Breast epithelium (tissue), 3 donors: ENCODE data around the gene PCAT6.

Source experiments
- CTCF ChIP-seq, 3 donors: fragments of 450-650 bp; IDR thresholded peaks; one replicate each; pipeline ENCODE4 v1.5.1; 2016 to 2017; ENCODE audit warnings: antibody characterized with exemption in 3 of 3, mild to moderate bottlenecking in 3 of 3, moderate library complexity in 3 of 3
- POLR2A ChIP-seq: fragments of 450-650 bp; IDR thresholded peaks from one replicate; pipeline ENCODE4 v1.6.1; 2016; ENCODE audit warnings: antibody characterized with exemption, mild to moderate bottlenecking, moderate library complexity
- POLR2AphosphoS5 ChIP-seq, 3 donors: sonication (generic); formaldehyde crosslinking; IDR thresholded peaks; one replicate each; pipeline ENCODE4 v1.6.1; 2017; ENCODE audit warnings: antibody characterized with exemption in 3 of 3

- TF ChIP-seq CTCF (IDR thresholded peaks at IDR 0.05), result no peak
- no peak for TF ChIP-seq POLR2A
- TF ChIP-seq POLR2AphosphoS5 (IDR thresholded peaks at IDR 0.05), result no peak
Observed at GRCh38 chr1:202815120-202815519, 4.4 kb downstream of the PCAT6 start.
